Cortex of kidney (tissue), 1 donor: ENCODE data around the gene OR6C75.
"Not testable (repeated sequence)": the region's sequence is repeated elsewhere in the genome, so short reads cannot be mapped to it uniquely, and the experiment has no call there.

Experiments used
- DNase-seq: peaks from one replicate; lab custom pipeline; 2025; lab: John Stamatoyannopoulos, UW

OR6C75 gene

DNA sequence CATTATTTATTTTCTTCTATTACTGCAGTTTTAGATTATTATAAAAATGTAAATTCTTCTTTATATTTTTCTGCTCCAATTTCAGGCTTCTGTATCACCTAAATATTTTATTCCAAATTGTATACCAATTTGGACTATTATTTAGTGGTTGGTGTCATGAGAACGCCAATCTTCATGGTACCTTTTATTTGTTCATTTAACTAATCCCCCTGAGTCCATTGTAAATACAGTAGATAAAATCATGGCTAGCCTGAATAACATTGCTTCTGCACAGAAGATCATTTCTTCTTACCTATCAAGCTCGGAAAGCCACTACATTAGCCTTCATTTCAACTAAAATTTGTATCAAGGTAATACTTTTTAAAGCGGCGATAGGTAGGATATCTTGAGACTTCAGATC lies at the start of gene OR6C75:
Gene OR6C75 (plus strand): TSS at position 301 of the 400 bp plus-strand sequence. CDS start 2,136 bp downstream, outside the sequence.
- no peak for DNase-seq

DNA sequence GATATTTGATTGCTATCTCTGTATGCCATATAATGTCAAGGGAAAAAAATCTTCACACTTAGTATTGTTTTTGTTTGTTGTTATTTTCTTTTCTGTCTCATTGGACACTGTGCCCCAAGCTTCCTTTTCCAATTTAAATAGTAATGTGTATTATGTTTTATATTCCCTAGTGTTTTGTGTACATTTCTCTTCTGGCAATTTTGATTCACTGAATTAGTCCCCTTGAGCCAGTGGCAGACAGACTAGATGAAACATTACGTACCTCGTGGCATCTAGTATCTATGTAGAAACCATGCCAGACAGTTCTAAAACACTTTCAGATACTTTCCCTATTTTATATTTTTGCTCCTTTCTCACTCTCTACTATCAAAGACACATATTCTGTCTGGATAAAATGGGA lies 48.7 kb upstream of the OR6C75 start, which contains the start of gene OR6C1:
Gene OR6C1 (plus strand): TSS at position 301 of the 400 bp plus-strand sequence. CDS start 6,257 bp downstream, outside the sequence.
- DNase-seq = no peak

DNA sequence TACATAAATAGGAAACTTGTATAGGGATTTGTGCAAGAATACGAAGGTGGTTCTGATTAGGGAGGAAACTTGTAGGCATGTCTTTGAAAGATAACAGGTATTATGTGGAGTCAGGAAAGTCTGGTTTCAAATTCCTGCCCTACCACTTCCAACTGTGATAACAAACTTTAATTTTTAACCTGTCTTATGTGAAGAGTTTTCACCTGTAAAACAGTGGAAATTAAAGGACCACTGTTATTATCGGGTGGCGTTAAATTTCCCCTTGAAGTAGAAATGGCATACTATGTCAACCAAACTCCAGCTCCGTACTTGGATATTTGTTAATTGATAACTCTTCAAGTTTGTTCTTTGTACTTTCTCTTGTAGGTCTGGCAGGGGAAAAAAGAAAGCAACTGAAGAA lies 42.6 kb upstream of the OR6C75 start:
- DNase-seq = no peak

DNA sequence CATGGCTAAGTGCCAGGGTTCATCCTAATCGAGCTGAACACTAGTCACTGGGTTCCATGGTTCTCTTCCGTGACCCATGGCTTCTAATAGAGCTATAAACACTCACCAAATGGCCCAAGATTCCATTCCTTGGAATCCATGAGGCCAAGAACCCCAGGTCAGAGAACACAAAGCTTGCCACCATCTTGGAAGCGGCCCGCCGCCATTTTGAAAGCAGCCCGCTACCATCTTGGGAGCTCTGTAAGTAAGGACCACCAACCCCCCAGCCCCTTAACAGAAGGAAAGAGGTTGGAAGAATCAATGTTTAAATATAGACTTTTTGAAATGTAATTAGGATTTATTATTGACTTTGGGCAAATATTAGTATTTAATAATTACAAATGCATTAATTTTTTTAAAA lies 37.0 kb upstream of the OR6C75 start:
- DNase-seq = not testable (repeated sequence)

DNA sequence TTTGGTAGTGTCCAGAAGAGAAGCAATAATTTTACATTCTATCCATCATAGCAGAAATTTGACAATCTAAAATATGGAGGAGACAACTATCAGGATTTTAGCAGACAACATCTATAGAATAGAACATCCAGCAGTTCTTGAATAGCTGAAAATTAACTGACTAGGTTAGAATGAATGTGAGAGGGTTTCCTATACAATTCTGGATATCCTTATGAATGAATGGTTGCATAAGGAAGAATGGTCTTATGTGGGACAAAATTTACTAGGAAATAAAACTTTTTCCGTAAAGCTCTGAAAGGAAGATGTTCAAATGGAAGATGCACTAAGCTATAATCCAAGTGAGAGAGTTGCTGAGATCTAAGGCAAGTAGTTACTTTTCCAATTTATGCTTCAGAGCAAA lies 32.3 kb upstream of the OR6C75 start, which contains the start of gene OR6C3:
Gene OR6C3 (plus strand): TSS at position 301 of the 400 bp plus-strand sequence. CDS start 955 bp downstream, outside the sequence.
- no peak for DNase-seq

DNA sequence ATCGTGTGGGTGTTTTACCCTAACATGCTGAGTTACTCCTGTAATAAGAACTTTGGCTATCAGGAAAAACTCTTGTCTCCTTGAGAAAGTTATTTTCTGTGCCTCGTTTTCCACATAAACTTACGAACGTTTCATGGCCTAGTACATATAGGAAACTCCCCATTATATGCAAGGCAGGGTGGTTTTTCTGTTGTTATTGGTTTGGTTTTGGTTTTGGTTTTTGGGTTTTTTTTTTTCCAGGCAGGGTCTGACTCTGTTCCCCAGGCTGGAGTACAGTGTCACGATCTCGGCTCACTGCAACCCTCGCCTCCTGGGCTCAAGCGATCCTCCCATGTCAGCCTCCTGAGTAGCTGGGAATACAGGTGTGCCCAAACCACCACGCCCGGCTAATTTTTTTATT lies 26.8 kb upstream of the OR6C75 start:
- DNase-seq = no peak

DNA sequence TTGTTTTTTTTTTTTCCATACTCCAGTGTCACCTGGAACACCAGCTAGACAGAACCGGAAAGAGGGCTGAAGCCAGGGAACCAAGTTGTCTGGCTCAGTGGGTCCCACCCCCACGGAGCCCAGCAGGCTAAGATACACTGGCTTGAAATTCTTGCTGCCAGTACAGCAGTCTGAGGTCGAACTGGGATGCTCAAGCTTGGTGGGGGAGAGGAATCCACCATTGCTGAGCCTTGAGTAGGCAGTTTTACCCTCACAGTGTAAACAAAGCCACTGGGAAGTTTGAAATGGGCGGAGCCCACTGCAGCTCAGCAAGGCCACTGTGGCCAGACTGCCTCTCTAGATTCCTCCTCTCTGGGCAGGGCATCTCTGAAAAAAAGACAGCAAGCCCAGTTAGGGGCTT lies 7.4 kb upstream of the OR6C75 start:
- DNase-seq = not testable (repeated sequence)

DNA sequence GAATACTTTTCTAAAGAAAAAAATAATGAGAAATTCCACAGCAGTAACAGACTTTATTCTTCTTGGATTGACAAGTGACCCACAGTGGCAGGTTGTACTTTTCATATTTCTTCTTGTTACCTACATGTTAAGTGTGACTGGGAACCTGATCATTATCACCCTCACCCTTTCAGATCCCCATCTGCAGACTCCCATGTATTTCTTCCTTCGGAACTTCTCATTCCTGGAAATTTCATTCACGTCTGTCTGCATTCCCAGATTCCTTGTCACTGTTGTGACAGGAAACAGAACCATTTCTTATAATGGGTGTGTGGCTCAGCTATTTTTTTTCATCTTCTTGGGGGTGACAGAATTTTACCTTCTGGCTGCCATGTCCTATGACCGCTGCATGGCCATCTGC lies 2.3 kb downstream of the OR6C75 start:
- no peak for DNase-seq

DNA sequence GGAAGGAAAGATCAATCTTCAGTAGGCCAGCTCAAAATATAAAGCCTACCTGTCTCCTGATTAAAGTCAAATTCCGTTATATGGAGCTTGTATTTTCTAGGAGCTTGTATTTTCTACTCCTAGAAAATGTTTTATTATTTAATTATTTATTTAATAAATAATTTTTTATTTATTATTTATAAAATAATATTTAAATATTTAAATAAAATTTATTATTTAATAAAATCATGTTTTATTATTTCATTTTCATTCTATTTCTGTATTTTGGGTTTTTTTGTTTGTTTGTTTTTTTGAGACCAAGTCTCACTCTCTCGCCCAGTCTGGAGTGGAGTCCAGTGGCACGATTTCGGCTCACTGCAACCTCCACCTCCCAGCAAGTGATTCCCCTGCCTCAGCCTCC lies 9.7 kb downstream of the OR6C75 start:
- no peak for DNase-seq

DNA sequence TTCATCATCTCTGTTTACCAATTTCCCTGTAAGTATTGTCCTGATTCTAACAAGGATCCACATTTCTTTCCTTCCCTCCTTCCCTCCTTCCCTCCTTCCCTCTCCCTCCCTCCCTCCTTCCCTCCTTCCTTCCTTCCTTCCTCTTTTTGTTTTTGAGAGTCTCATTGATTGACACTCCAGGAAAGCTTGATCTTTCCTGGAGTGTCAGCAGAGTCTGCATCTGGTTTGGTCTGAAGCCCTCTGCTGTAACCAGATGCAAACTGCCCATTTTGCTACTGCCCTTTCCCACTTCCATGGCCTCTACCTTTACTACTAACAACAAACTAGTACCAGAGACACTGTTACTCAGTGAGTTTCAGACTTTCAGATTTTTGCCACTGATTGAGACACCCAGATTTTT lies 23.1 kb downstream of the OR6C75 start:
- no peak for DNase-seq

DNA sequence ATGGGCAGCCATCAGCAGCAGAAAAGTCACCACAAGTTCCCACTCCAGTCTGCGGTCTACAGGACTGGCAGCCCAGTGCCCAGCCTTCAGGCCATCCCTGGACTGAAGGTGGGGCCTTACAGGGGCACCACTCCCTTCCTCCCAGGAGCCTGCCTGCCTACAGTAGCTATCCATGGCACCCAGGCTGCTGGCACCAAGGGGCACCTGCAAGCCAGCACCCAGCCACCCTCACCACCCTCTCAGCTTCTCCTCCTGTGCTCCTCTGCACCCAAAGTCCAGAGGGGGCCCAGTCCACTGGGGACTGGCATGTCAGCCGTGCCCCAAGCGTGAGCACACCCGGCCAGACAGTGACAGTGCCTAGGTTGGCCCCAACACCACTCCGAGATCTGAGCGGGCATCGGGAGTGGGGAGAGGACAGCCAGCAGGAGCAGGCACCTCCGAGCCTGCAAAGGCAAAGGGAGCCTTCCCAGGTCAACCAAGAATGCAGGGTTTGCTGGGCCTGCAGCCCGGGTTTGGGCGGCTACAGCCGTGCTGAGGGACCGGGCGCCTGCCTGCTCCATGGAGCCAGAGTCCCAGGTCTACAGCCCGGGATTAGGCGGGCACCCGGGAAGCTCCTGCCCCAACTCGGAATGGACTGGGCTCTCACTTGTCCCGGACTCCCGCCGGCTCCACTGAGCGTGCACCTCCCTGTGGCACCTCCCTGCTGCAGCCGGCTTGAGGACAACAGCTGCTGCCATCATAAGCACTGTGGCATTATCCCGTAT lies 29.4 kb downstream of the OR6C75 start:
- DNase-seq = no peak

DNA sequence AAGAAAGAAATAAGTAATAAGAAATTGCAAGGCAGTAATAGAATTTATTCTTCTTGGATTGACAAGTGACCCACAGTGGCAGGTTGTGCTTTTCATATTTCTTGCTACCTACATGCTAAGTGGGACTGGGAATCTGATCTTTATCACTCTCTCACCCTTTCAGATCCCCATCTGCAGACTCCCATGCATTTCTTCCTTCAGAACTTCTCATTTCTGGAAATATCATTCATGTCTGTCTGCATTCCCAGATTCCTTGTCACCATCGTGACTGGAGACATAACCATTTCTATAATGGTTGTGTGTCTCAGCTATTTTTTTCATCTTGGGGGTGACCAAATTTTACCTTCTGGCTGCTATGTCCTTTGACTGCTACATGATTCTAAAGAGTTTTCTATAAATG lies 33.6 kb downstream of the OR6C75 start:
- no peak for DNase-seq

DNA sequence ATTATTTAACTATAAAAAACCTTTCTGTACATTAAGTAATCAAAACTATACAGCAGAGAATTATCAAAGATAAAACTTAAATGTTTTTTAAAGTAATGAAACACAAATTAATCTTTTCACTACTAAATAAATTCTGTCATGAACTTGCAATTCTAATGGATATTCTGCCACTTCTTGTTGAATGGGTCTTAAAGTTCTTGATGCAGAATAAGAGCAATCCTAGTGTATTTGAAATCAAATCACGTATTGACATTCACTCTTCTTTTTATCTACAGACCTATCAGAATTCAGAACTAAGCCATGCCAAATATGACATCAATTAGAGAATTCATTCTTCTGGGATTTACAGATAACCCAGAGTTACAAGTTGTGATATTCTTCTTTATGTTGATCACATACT lies 37.5 kb downstream of the OR6C75 start, which contains the start of gene OR6C65:
Gene OR6C65 (plus strand): TSS at position 301 of the 400 bp plus-strand sequence. CDS start 0 bp downstream, at position 301.
- DNase-seq = no peak

DNA sequence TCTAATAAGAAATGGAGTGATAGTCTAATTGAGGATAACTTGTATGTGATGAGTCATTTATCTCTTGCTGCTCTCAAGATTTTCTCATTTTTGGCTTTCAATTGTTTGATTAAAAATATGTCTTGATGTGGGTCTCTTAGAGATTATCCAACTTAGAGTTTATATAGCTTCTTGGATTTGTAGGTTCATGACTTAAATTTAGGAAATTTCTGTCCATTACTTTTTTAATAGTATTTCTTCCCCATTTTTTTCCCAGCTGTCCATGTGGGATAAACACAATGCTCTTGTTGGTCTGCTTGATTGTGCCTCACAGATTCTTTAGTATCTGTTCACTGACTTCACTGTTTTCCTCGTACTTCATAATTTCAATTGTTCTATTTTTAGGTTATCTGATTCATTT lies 45.1 kb downstream of the OR6C75 start:
- no peak for DNase-seq

DNA sequence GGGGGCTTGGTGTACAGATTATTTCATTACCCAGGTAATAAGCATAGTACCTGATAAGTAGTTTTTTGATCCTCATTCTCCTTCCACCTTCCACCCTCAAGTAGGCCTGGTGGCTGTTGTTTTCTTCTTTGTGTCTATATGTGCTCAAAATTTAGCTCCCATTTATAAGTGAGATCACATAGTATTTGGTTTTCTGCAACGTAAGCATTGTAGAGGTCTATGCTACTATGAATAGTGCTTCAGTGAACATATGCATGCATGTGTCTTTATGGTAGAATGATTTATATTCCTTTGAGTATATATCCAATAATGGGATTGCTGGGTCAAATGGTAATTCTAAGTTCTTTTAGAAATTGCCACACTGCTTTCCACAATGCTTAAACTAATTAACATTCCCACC lies 46.4 kb downstream of the OR6C75 start:
- not testable (repeated sequence) for DNase-seq

DNA sequence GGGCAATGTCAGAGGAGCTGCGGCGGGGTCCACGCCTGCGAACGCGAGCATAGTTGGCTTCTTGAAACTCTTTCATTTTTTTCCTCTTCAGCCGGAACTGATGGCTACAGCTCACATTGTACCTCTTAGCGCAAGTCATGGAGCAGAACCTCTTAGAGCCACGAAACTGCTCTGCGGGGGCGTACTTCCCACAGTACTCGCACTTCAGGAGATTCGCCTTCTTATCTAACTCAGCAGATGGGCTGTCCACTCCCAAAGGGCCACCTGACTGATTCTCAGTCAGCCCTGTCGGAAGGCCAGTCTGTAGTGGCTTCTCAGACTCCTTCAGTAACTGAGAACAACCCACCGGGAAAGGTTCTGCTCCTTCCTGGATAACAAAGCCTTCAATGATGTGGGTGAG lies 49.4 kb downstream of the OR6C75 start:
- not testable (repeated sequence) for DNase-seq

DNA sequence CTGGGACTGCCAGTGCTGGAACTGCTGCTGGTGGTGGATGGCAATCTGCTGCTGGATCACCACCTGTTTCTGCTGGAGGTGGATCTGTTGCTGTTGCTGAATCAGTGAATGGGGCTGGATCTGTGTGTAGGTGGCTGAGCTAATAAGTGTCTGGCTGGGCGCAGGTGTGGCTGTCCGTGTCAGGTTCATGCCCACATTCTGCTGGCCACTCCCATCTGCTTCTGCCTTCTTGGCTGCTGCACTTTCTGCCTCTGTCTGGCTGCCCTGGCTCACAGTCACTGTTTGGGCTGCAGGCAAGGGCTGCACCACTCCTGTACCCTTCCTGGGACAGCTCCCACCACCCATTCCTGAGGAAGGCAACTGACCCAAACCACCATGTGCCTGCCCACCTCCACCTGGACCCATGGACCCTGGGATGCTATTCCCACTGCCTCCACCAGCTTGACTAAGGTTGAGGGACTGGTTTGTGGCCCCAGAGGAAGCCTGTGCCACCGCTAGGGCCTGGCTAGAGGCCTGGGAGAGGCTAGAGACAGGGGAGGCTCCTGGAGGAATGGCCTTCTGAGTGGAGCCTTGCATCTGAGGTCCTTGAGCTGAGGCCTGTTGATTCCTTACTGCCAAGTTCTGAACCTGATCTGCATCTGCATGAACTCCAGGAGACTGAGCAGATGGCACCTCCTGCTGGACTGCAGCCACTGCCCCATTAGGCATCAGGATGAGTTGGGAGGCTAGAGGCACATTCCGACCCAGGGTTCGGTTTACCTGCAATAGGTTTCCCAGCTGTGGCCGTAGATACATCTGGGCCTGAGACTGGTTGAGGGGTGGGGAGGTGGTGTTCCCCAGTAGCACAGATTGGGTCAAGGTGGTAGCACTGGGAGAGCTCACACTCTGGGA lies 51.0 kb downstream of the OR6C75 start:
- DNase-seq = not testable (repeated sequence)

DNA sequence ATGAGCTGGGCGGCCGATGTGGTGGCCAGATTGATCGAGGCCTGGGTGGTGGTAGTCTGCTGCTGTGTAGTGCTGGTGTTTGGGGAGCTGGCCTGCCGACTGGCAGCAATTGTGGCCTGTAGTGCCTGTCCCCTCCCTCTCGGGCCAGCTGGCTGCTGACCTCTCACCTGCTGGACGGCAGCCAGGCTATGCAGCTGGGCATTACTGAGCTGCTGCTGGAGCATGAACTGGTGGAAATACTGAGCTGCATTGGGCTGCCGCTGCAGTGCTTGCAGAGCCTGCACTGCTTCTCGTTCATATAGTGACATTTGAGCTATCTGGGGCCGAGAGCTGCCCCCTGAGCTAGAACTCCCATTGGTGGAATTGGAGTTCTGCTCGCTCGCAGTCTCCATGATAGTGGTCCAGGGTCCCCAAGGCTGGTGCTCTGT lies 51.6 kb downstream of the OR6C75 start:
- not testable (repeated sequence) for DNase-seq

DNA sequence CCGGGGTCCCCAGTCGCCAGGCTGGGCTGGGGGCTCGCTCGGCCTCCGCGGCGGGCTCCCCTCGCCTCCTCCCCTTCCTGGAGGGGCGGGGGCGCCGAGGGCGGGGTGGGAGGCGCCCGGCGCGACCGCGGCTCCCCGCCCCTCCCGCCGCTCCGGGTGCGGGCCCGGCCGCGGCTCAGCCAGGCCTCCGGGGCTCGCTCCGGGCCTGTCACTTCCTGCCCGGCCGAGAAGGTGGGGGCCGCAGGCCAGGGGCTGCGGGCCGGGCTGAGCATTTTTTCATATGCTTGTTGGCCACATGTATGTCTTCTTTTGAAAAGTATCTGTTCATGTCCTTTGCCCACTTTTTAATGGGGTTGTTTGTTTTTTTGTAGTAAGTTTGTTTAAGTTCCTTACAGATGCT lies 52.1 kb downstream of the OR6C75 start:
- DNase-seq = not testable (repeated sequence)

DNA sequence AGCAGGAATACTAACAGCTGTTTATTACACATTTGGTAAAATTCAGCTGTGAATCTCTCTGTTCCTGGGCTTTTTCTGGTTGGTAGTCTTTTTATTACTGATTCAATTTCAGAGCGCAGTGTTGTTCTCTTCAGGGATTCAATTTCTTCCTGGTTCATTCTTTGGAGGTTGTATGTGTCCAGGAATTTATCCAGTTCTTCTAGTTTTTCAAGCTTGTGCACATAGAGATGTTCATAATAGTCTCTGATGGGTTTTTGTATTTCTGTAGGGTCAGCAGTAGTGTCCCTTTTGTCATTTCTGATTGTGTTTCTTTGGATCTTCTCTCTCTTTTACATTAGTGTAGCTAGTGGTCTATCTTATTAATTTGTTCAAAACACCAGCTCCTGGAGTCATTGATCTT lies 54.2 kb downstream of the OR6C75 start:
- DNase-seq = no peak
